Measurements from ENCODE around the gene ST8SIA5. TPM values are rescaled to one million over a fixed set of nuclear protein-coding genes. Genes with fewer than 3 reads are reported as not detected.

Gene ST8SIA5
- polyA plus RNA-seq, 1 of the 3 experiments (the other 2 are of a cell fraction), result 0.08 TPM

GRCh38 chr18:46642561-46642960, 114.3 kb downstream of the ST8SIA5 start (continued):
- no peak for TF ChIP-seq RFX5 (IDR thresholded peaks at IDR 0.05; ENCODE audit: low read length)

GRCh38 chr18:46641917-46642316, 114.9 kb downstream of the ST8SIA5 start:
- Histone ChIP-seq H3F3A (replicated peaks; ENCODE audit: insufficient read depth) (no peaks in the 10 kb centered on the region), H3K36me3 (replicated peaks in 1 of 2; ENCODE audit: control insufficient read depth in 1 of 2, insufficient read depth in 2 of 2, low read length in 1 of 2) (no peaks in the 10 kb centered on the region), H3K9me2 (no peaks in the 10 kb centered on the region), H3K9me3 (no peaks in the 10 kb centered on the region), H4K20me1 (ENCODE audit: insufficient read depth) (no peaks in the 10 kb centered on the region), H3K27me3 (ENCODE audit: insufficient read depth) (peaks cover 29% of the 10 kb centered on the region; the same call in 1 of the 2 replicates), H3K4me1 (ENCODE audit: control insufficient read depth in 1 of 2, insufficient read depth in 2 of 2, low read depth in 1 of 2, low read length in 1 of 2) (no peaks in the 10 kb centered on the region), H3K4me2 (no peak overlapping the region), H3K79me2 (ENCODE audit: insufficient read depth) (no peaks in the 10 kb centered on the region), H3K9ac (no peak overlapping the region), H3K27ac (ENCODE audit: low read depth in 2 of 2, low read length in 1 of 2) (no peak overlapping the region), H2AFZ (ENCODE audit: low read depth) (no peak overlapping the region), H3K4me3 (ENCODE audit: low read depth in 2 of 2, low read length in 1 of 2) (no peak overlapping the region)
- TF ChIP-seq USF2 (IDR thresholded peaks at IDR 0.05; ENCODE audit: borderline replicate concordance, low read depth, low read length) (no peak), TEAD4 (IDR thresholded peaks at IDR 0.05; ENCODE audit: borderline replicate concordance, insufficient read depth) (no peak), EP300 (IDR thresholded peaks at IDR 0.05; ENCODE audit: borderline replicate concordance in 1 of 2, low read depth in 1 of 2, low read length in 1 of 2) (no peak)
- CTCF ChIA-PET, result interaction anchor here (4.0 kb wide), 1 partner anchor 16 kb away, joined by 19 read pairs; no protein-coding TSS in a partner anchor
- DNase-seq, result no peak
- WGBS (ENCODE audit: low lambda C conversion rate), result 46% methylated on average over 7 of the region's 7 CpGs
- POLR2A ChIA-PET, result no interaction called here

- Histone ChIP-seq H3K9me2 (no peaks in the 10 kb centered on the region), H4K20me1 (ENCODE audit: insufficient read depth) (no peaks in the 10 kb centered on the region), H3K79me2 (ENCODE audit: insufficient read depth) (no peaks in the 10 kb centered on the region), H2AFZ (ENCODE audit: low read depth) (no peak overlapping the region), H3K4me2 (no peak overlapping the region), H3K9me3 (no peaks in the 10 kb centered on the region), H3K4me3 (ENCODE audit: low read depth in 2 of 2, low read length in 1 of 2) (no peak overlapping the region), H3K36me3 (replicated peaks in 1 of 2; ENCODE audit: control insufficient read depth in 1 of 2, insufficient read depth in 2 of 2, low read length in 1 of 2) (no peaks in the 10 kb centered on the region), H3K9ac (no peak overlapping the region), H3K27me3 (ENCODE audit: insufficient read depth) (peaks cover 17% of the 10 kb centered on the region; the same call in 1 of the 2 replicates), H3K27ac (ENCODE audit: low read depth in 2 of 2, low read length in 1 of 2) (no peak overlapping the region), H3F3A (replicated peaks; ENCODE audit: insufficient read depth) (no peaks in the 10 kb centered on the region), H3K4me1 (ENCODE audit: control insufficient read depth in 1 of 2, insufficient read depth in 2 of 2, low read depth in 1 of 2, low read length in 1 of 2) (no peaks in the 10 kb centered on the region)
- POLR2A ChIA-PET, result no interaction called here
- CTCF ChIA-PET, result interaction anchor here (1.0 to 4.2 kb wide), 4 partner anchors 14 to 359 kb away, joined by 3 to 19 read pairs (median 7); no protein-coding TSS in a partner anchor
- TF ChIP-seq ZBTB33 (IDR thresholded peaks at IDR 0.05; ENCODE audit: borderline replicate concordance, low read depth) (no peak), EP300 (IDR thresholded peaks at IDR 0.05; ENCODE audit: borderline replicate concordance in 1 of 2, low read depth in 1 of 2, low read length in 1 of 2) (no peak), MAX (IDR thresholded peaks at IDR 0.05; ENCODE audit: low read depth) (no peak), TAF1 (IDR thresholded peaks at IDR 0.05; ENCODE audit: borderline replicate concordance, low read depth, low read length) (no peak), MXI1 (IDR thresholded peaks at IDR 0.05; ENCODE audit: low read depth, low read length) (no peak), CHD2 (IDR thresholded peaks at IDR 0.05; ENCODE audit: low read length, partially characterized antibody) (no peak), FOXJ3 (CRISPR knock-in tag; IDR thresholded peaks at IDR 0.05) (no peak), TEAD4 (IDR thresholded peaks at IDR 0.05; ENCODE audit: borderline replicate concordance, insufficient read depth) (no peak), SIN3A (IDR thresholded peaks at IDR 0.05; ENCODE audit: borderline replicate concordance, low read depth, low read length) (no peak), YY1 (IDR thresholded peaks at IDR 0.05; ENCODE audit: low read depth) (no peak), POLR2AphosphoS5 (IDR thresholded peaks at IDR 0.05; ENCODE audit: low read depth, low read length) (no peak), RXRA (IDR thresholded peaks at IDR 0.05; ENCODE audit: borderline replicate concordance, low read depth) (no peak), SMC3 (IDR thresholded peaks at IDR 0.05; ENCODE audit: low read depth, low read length) (no peak)
- 13% methylated on average over 2 of the region's 6 CpGs for WGBS (ENCODE audit: low lambda C conversion rate)
- no peak for DNase-seq
Observed at GRCh38 chr18:46639386-46639785, 117.5 kb downstream of the ST8SIA5 start.

All from SK-N-SH (cell line).